ENCODE measurements around the gene CACNB3.
"Not testable (repeated sequence)": the region's sequence is repeated elsewhere in the genome, so short reads cannot be mapped to it uniquely, and the experiment has no call there.

The CACNB3 gene

DNA sequence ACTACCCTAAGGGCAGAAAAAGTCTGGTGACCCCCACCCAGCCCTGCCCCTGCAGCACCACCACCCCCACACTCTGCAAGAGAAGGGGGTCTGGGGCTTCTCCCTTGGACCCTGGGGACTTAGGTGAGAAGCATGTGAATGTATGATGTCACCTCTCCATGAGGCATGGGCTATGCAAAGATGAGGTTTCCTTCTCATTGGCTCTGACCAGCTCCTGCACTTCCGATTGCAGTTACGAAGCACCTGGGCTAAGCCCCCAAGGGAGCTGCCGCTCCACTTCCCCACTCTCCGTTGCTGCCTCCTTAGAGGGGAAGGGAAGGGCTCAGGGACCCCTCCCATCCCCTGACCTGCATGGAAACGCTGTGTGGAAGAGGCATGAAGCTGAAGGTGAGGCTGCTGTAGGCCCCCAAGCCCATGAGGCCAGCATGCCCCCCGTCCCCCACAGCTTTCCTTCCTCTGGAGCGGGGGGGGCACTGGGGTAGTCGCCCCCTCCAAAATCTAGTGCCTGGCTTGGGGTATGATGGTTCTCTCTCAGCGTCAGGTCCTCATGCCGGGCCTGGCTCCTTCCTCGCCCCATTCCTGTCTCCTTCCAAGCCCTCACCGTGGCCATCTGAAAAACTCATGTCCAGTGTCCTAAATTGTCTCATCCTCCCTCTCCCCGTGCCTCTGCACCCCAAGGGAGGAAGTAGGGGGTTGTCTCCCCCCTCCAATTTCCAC, 39.1 kb downstream of the CACNB3 start:
- DNase-seq = no peak

DNA sequence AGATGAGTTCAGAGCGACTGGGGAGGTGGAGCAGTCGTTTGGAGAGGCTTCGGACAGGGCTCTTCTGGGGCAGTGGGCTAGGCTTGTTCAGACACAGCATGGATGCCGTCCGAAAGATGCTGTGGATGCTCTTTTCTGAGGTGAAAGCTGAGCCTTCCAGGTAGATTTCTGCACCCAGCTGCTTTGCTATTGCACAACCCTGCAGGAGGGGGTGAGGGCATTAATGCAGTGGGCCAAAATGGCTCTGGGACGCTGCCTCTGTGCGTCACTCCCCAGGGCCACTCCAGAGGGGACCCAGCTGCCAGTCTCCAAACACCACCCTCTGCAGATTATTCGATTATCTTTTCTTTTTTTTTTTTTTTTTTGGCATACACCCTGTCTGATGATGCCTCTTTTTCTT, 39.7 kb downstream of the CACNB3 start:
- no peak for DNase-seq

DNA sequence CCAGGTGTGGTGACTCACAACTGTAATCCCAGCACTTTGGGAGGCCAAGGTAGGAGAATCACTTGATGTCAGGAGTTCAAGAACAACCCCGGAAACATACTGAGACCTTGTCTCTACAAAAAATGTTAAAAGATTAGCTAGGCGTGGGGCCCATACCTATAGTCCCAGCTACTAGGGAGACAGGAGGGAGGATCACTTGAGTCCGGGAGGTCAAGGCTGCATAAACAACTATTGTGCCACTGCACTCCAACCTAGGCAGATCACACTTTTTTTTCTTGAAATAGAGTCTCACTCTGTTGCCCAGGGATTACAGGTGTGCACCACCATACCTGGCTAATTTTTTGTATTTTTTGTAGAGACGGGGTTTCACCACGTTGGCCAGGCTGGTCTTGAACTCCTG, 41.3 kb downstream of the CACNB3 start:
- DNase-seq = no peak

DNA sequence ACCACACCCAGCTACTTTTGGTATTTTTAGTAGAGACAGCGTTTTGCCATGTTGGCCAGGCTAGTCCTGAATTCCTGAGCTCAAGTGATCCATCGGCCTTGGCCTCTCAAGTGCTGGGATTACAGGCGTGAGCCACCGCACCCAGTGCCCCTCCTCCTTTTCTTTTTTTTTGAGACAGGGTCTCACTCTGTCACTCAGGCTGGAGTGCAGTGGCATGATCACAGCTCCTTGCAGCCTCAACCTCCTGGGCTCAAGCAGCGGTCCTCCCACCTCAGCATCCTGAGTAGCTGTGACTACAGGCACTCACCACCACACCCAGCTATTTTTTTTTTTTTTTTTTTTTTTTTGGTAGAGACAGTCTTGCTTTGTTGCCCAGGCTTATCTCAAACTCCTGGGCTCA, 41.9 kb downstream of the CACNB3 start:
- DNase-seq = not testable (repeated sequence)

DNA sequence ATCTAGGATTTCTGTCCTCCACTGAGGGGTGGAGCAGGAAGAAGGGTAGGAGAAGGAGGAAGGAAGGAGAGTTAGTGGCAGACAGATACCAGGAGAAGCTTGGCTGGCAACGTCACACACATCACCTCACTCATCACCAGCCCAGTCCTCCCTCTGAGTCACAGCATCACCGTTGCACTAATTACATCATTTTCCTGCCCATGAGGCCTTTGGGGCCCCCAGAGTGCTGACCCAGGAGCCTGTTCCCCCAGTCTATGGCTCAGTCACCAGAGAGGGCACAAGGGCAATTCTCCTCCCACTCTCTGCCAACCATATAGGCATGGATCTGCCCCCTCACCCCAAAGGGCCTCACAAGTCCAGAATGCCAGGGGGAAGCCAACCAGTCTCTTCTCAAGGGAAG, 42.8 kb downstream of the CACNB3 start:
- DNase-seq = no peak

DNA sequence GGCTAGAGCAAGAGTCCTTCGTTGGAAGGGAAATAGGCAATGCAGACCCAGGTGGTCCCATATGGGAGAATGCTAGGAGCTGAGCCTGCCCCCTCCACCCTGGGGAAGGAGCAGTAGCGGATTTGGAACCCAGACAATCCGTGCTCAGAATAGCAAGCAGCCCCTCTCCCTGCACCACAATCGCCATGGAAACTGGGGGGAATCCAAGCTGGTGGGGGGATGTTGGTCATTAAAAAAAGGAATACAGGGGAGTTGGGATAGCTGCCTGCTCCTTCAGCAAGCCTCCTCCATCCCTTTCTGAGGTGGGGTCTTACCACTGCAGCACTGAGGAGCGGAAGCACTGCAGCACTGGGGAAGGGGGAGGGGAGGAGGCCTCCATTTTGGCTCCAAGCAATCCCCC, 44.5 kb downstream of the CACNB3 start:
- no peak for DNase-seq

DNA sequence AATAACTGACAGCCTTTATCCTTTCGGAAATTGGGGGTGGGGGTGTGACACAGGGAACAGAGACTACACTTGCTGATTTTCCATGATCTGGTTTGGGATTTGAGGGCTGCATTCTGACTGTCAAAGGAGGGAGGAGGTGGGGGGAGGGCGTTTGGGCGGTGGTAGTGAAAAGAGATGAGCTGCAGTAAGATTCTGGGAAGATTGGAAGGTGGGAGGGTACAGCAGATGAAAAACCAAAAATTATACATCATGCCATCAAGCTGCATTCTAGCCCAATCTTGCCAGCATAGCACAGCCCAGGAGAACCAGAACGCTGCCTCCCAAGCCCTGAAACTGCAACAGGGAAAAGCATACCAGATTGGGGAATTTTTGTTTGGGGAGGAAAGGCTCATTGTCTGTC, 45.0 kb downstream of the CACNB3 start:
- DNase-seq = no peak

DNA sequence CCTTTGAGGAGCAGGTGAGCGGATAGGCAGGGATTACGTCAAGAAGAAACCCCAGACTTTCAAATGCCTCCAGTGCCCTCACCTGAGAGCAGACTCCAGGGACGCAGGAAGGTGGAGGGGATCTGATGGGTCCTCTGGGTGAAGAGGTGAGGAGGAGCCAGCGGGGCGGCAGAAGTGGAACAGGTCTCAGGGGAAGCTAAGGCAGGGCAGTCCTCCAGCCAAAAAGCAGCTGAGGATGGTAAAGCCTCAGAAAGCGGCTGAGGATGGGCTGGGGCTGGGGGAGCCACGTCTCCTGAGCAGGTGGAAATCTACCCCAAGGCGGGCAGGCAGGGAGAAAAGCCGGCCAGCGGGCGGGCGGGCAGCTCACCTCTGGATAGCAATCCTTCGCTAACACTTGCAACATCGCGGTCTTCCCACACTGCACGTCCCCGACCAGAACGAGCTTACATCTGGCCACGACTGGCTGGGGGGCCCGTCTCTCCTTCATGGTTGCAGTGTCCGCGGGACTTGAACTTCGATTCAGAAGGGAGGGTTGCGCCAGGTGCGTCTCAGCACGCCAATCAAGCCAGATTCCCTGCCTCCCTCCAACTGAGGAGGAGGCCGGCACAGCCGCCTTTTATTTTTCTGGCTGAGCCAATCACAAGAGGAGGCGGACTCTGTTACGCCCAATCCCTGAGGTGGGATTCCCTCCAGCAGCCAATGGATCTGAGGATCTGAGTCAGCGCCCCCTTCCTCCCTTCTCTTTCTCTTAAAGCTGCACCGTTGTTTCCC, 47.2 kb downstream of the CACNB3 start, which contains the start of gene RND1:
Gene RND1, minus strand, starts transcription at position 590 of the 771 bp plus-strand sequence. Its CDS starts 103 bp downstream, at position 487.
- peak; percentile 75 for DNase-seq

DNA sequence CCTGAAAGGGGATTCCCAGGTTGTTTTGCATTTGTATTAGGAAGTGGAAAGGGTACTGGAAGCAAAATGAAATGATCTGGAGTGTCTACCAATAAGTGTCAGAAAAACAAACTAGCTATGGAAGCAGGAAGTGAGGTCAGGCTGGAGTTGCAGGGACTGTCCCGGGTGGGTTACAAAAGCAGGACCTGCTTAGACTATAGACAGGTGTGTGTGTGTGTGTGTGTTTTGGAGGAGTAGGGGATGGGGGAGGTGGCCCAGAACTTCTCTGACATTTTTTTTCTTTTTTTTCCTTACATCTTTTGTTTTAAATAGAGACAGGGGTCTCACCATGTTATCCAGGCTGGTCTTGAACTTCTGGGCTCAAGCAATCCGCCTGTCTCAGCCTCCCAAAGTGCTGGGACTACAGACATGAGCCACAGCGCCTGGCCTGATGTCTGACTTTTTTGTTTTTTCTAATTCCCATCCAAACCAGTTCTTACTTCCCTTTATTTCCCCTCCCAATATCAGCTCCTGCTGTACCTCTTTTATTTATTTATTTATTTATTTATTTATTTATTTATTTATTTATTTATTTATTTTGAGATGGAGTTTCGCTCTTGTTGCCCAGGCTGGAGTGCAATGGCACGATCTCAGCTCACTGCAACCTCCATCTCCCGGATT, 47.9 kb downstream of the CACNB3 start:
- DNase-seq = no peak

DNA sequence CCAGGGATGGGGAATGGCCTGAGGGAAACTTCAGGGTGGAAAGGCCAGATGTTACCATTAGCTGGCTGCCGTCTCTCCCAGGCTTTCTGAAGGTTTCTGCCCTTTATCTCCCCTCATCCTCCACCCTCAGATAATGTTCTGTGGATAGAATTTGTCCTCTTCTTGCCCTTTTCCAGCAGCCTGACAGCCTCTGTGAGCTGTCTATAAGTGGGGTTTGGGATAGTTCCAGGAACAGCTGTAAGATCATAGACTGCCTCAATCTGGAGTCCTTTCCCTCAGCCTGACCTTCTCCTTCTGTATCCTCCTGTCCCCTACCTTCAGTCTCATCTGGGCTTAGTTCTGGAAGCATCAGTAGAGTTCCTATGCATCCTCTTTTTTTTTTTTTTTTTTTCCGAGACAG, 50.2 kb downstream of the CACNB3 start:
- DNase-seq = no peak

DNA sequence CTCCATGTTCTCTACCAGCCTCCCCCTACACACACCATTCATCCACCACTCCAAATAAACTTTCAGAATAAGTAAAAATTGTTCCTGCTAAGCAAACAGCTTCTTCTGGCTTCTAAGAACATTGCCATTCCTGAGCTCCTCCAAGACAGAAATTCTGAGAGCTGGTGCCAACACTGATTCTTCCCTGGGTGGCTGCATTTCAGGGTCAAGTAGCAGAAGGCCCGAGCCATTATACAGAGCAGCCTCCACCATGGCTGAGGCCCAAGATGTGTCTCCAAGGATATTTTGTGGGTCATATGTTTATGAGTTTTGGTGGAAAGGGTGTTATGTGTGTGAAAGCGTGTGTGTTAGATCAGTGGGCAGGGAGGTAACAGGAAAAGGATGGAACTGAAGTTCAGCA, 50.9 kb downstream of the CACNB3 start:
- no peak for DNase-seq

DNA sequence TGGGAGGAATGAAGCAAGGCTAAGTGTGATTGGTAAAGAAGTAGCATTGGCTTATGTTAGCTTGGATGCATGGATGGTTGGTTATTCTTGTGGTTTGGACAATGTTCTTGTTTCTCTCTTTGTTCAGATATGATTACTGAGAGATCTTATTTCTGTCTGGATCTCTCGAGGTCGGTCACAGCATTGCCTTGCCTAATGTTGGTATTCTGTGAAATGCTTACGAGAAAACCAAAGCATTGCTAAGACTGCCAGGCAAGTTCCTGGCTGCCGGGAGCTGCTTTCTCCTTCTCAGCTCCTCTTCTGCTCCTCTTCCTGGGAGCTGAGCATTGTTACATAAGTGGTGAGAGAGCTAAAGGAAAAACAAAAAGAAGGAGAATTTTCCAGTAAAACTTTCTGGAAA, 54.8 kb downstream of the CACNB3 start:
- DNase-seq = no peak

DNA sequence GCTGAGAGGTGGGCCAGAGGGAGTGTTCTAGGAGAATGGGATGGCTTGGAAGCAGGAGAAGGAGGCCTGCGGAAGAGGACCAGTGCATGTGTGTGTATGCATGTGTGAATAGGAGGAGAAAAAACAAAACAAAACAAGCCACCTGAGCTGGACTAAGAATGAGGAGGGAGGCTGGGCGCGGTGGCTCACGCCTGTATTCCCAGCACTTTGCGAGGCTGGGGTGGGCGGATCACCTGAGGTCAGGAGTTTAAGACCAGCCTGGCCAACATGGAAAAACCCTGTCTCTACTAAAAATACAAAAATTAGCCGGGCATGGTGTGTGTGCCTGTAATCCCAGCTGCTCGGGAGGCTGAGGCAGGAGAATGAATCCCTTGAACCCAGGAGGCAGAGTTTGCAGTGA, 55.2 kb downstream of the CACNB3 start:
- DNase-seq = not testable (repeated sequence)

DNA sequence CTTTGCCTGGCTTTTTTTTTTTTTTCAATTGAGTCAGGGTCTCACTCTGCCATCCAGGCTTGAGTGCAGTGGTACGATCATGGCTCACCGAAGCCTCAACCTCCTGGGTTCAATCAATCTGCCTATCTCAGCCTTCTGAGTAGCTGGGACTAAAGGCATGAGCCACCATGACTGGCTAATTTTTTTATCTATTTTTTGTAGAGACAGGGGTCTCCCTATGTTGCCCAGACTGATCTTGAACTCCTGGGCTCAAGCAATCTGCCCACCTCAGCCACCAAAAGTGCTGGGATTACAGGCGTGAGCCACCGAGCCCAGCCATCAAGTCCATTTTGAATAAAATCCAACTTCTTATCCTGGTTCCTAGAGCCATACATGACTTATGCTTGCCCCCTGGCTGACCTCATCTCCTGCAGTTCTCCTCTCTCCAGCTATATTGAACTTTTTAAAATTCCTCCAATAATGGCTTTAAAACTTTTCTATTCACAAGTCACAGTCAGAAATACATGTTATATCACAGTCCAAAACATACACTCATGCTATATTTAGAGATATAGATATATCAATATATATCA, 57.7 kb downstream of the CACNB3 start:
- no peak for DNase-seq
